HEK293T (cell line): Measurements from ENCODE around the gene BEST1.
"Not testable (repeated sequence)": the region's sequence is repeated elsewhere in the genome, so short reads cannot be mapped to it uniquely, and the experiment has no call there.

ENCODE experiments used
- CTCF ChIA-PET: fragments of 350-600 bp; formaldehyde crosslinking; extraction: SDS; loops from one replicate; lab custom pipeline; 2021; ENCODE audit warnings: antibody characterized with exemption, inconsistent platforms; lab: Yijun Ruan, JAX
- POLR2A ChIA-PET: fragments of 350-600 bp; formaldehyde crosslinking; extraction: SDS; loops from one replicate; lab custom pipeline; 2020; ENCODE audit warnings: antibody characterized with exemption, inconsistent platforms; lab: Yijun Ruan, JAX
- DNase-seq: peaks from one replicate; pipeline ENCODE4 v3.0.0; 2012; ENCODE audit warnings: mixed read lengths; ENCODE audit errors: extremely low spot score
- ARNT ChIP-seq: fragments of 450-650 bp; IDR thresholded peaks from 2 replicates; pipeline ENCODE4 v1.6.1; 2017; ENCODE audit warnings: mild to moderate bottlenecking
- BHLHE40 ChIP-seq: fragments of 450-650 bp; IDR thresholded peaks from 2 replicates; pipeline ENCODE4 v1.6.1; 2016; ENCODE audit warnings: mild to moderate bottlenecking, moderate library complexity, borderline replicate concordance
- CTBP1 ChIP-seq: fragments of 450-650 bp; IDR thresholded peaks from 2 replicates; pipeline ENCODE4 v1.6.1; 2016; ENCODE audit warnings: borderline replicate concordance
- ELF4 ChIP-seq: fragments of 450-650 bp; IDR thresholded peaks from 2 replicates; pipeline ENCODE4 v1.6.1; 2017; ENCODE audit warnings: antibody characterized with exemption
- FOXA1 ChIP-seq: fragments of 450-650 bp; IDR thresholded peaks from 2 replicates; pipeline ENCODE4 v1.6.1; 2016; ENCODE audit warnings: mild to moderate bottlenecking
- FOXK2 ChIP-seq: fragments of 450-650 bp; IDR thresholded peaks from 2 replicates; pipeline ENCODE4 v1.6.1; 2016; ENCODE audit warnings: mild to moderate bottlenecking
- FOXM1 ChIP-seq: fragments of 450-650 bp; IDR thresholded peaks from 2 replicates; pipeline ENCODE4 v1.6.1; 2017; ENCODE audit warnings: mild to moderate bottlenecking, borderline replicate concordance
- HDGF ChIP-seq: fragments of 450-650 bp; IDR thresholded peaks from 2 replicates; pipeline ENCODE4 v1.6.1; 2017; ENCODE audit warnings: antibody characterized with exemption, borderline replicate concordance
- L3MBTL2 ChIP-seq: fragments of 450-650 bp; conservative IDR thresholded peaks from 2 replicates; pipeline ENCODE4 v1.6.1; 2016; ENCODE audit warnings: mild to moderate bottlenecking
- LEF1 ChIP-seq: fragments of 450-650 bp; IDR thresholded peaks from 2 replicates; pipeline ENCODE4 v1.6.1; 2017; ENCODE audit warnings: mild to moderate bottlenecking, borderline replicate concordance
- NFRKB ChIP-seq: fragments of 450-650 bp; IDR thresholded peaks from 2 replicates; pipeline ENCODE4 v1.6.1; 2016; ENCODE audit warnings: mild to moderate bottlenecking, moderate library complexity
- SP1 ChIP-seq: fragments of 450-650 bp; IDR thresholded peaks from 2 replicates; pipeline ENCODE4 v1.6.1; 2017
- SUZ12 ChIP-seq: fragments of 450-650 bp; IDR thresholded peaks from 2 replicates; pipeline ENCODE4 v1.6.1; 2016; ENCODE audit warnings: mild to moderate bottlenecking
- TARDBP ChIP-seq: fragments of 450-650 bp; IDR thresholded peaks from 2 replicates; pipeline ENCODE4 v1.6.1; 2016
- ZNF384 ChIP-seq: fragments of 450-650 bp; IDR thresholded peaks from 2 replicates; pipeline ENCODE4 v1.6.1; 2016
- TF ChIP-seq, protein P1 (sequence below): fragments of 450-650 bp; IDR thresholded peaks from 2 replicates; pipeline ENCODE4 v1.6.1; 2016

BEST1 gene

DNA sequence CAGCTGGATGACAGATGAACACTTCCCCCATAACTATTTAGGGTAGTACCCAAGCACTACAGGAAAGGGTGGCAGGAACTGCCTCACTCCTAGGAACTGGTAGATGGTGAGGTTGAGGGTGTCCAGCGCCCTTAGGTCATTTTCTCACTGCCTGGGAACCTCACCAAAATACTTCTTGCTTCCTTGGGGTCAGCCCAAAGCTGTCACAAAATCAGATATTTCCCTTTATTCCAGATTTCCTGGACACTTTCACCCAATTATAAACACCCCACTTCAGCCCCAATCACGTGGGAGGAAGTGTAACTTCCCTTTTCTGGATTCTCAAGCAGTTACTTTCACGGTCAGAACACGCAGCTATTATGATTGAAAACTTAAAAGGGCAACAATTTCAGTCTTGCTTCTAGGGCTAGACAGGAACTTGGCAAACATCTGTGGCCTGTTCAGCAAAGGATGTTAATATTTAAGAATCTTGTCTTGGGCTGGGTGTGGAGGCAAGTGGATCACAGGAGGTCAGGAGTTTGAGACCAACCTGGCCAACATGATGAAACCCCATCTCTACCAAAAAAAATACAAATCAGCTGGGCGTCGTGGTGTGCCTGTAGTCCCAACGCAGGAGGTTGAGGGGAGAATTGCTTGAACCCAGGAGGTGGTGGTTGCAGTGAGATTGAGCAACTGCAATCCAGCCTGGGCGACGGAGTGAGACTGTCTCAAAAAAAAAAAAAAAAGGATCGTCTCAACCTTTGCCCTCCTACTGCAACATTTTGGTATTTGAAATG lies 13.3 kb downstream of the BEST1 start:
- TF ChIP-seq NFRKB (no peak), FOXA1 (no peak)
- no peak for DNase-seq
- ChIA-PET CTCF (interaction anchor here (0.6 kb wide), 2 partner anchors 66 to 95 kb away, joined by 3 to 5 read pairs; no protein-coding TSS in a partner anchor), POLR2A (interaction anchor here (0.8 to 1.4 kb wide), 6 partner anchors 9 to 62 kb away, joined by 3 to 5 read pairs (median 3); no protein-coding TSS in a partner anchor)

DNA sequence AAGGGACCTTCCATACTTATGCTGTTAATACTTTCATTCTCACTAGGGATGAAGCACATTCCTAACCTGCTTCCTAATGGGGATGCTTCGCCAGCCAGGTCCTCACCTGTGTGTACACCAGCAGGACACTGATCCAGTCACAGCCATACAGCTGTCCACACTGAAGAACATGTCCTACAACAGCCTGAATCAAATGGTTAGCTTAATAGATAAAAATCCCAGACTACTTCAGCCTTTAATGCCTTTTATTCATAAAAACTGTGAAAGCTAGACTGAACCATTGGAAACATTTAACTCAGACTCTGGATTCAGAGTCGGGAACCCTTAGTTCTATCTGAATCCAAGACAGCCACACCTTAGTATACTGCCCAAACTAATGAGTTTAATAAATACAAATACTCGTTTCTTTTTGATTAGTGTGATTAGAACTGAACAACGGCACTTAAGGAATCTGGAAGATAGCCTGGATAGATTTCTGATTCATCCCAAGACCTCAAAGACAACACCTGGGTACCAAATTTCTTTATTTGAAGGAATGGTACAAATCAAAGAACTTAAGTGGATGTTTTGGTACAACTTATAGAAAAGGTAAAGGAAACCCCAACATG lies 14.0 kb downstream of the BEST1 start:
- DNase-seq, result no peak
- ChIA-PET CTCF (interaction anchor here (0.6 kb wide), 2 partner anchors 66 to 96 kb away, joined by 3 to 5 read pairs; no protein-coding TSS in a partner anchor), POLR2A (interaction anchor here (1.0 to 5.4 kb wide), 4 partner anchors 13 to 62 kb away, joined by 3 to 68 read pairs (median 3); partner anchors contain the start of gene BEST1)
- TF ChIP-seq FOXA1 (no peak), ELF4 (no peak), L3MBTL2 (no peak), ARNT (no peak), NFRKB (no peak), HDGF (no peak), LEF1 (no peak), ZNF384 (no peak), CTBP1 (no peak), SP1 (no peak), TARDBP (no peak), SUZ12 (no peak)
- TF ChIP-seq, protein P1, sequence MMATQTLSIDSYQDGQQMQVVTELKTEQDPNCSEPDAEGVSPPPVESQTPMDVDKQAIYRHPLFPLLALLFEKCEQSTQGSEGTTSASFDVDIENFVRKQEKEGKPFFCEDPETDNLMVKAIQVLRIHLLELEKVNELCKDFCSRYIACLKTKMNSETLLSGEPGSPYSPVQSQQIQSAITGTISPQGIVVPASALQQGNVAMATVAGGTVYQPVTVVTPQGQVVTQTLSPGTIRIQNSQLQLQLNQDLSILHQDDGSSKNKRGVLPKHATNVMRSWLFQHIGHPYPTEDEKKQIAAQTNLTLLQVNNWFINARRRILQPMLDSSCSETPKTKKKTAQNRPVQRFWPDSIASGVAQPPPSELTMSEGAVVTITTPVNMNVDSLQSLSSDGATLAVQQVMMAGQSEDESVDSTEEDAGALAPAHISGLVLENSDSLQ, result no peak

DNA sequence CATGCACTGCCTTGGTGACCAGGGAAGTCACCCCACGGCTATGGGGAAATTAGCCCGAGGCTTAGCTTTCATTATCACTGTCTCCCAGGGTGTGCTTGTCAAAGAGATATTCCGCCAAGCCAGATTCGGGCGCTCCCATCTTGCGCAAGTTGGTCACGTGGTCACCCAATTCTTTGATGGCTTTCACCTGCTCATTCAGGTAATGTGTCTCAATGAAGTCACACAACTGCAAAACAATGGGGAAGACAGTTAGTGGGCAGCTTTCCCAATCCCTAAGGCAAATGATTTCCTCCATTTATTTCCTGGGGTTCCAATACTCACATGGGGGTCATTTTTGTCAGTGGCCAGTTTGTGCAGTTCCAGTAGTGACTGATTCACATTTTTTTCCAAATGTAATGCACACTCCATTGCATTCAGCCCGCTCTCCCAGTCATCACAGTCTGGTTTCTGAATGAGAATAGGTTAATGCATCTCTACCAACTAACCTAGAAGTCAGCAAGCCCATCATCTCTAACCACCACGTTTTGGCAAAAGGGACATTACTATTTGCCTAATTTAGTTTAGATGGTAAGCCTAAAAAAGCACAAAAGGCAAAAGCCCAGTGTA lies 14.6 kb downstream of the BEST1 start:
- DNase-seq, CTCF ChIA-PET: not testable (repeated sequence)
- POLR2A ChIA-PET, result interaction anchor here (1.2 to 5.4 kb wide), 3 partner anchors 10 to 61 kb away, joined by 3 to 68 read pairs (median 4); partner anchors contain the start of gene BEST1

DNA sequence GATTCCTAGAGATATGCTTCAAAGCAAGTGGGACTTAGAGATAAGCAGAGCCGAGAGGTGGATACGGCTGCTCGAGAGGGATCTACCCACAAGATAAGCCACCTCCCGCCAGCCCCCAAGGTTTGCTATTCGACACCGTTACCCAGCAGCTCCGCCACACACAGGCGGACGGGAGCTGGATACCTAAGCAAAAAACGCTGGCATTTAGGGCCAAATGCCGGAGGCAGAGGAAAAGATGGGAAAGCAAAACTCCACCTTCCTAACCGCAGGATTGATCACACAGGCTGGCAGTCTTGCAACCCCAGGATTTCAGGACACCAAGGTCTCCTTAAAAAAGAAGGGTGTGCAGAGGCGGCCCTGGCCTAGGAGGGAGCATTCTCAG lies 16.6 kb downstream of the BEST1 start:
- POLR2A ChIA-PET, result interaction anchor here (1.1 to 5.4 kb wide), 8 partner anchors 15 to 85 kb away, joined by 3 to 68 read pairs (median 4); partner anchors contain the start of gene BEST1
- 0 out of 2 replicates have a peak, but pooled peaks have one; percentile 18 for TF ChIP-seq L3MBTL2
- TF ChIP-seq HDGF, result no peak
- peak; percentile 33 for DNase-seq
- CTCF ChIA-PET, result no interaction called here

DNA sequence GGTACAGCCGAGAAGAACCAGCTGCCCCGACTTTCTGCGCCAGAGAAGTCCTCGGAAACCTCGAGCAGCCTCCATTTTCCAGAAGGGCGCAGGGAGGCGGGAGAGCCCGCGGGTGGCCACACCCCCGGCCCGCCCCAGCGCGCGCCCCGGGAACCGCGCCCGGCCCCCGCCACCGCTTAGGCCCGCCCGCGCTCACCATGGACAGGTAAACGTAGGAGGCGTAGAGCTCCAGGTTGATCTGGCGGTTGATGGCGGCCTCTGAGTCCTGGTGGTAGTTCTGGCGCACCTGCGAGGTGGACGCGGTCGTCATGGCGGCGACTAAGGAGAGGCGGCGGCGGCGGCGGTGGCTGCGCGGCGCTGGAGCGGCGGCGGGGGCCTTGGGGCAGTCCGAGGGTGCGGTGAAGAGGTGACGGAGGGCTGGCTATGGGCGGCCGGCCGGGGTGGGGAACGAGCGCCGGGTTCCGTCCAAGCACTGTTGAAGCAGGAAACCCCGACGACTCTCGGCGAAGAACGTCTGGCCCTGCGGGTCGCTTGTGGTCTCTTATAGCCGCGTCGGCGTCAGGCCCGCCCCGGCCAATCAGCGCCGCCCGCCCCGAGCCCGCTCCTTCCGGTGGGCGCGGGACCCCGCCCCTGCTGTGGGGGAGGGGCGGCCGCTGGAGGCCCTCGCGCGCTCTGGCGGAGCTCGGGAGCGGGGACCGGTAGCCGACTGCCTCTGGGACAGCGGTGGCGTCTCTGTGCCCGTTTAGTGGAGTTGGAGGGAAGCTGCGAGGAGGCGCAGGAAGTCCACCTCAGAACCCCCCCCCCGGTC lies 17.2 kb downstream of the BEST1 start, which contains the start of gene FTH1:
TSS of gene FTH1 (minus strand) at position 519 of the 808 bp plus-strand sequence. CDS start at position 310, 209 bp downstream.
- CTCF ChIA-PET, result interaction anchor here (0.6 to 1.2 kb wide), 2 partner anchors 115 to 301 kb away, joined by 3 read pairs; no protein-coding TSS in a partner anchor
- POLR2A ChIA-PET, result interaction anchor here (0.6 to 5.4 kb wide), 28 partner anchors 8 to 114 kb away, joined by 3 to 68 read pairs (median 6); partner anchors contain the start of gene BEST1
- TF ChIP-seq FOXM1 (peak; percentile 10; the same call in 1 of the 2 replicates), HDGF (no peak)
- peak; percentile 92 for DNase-seq

DNA sequence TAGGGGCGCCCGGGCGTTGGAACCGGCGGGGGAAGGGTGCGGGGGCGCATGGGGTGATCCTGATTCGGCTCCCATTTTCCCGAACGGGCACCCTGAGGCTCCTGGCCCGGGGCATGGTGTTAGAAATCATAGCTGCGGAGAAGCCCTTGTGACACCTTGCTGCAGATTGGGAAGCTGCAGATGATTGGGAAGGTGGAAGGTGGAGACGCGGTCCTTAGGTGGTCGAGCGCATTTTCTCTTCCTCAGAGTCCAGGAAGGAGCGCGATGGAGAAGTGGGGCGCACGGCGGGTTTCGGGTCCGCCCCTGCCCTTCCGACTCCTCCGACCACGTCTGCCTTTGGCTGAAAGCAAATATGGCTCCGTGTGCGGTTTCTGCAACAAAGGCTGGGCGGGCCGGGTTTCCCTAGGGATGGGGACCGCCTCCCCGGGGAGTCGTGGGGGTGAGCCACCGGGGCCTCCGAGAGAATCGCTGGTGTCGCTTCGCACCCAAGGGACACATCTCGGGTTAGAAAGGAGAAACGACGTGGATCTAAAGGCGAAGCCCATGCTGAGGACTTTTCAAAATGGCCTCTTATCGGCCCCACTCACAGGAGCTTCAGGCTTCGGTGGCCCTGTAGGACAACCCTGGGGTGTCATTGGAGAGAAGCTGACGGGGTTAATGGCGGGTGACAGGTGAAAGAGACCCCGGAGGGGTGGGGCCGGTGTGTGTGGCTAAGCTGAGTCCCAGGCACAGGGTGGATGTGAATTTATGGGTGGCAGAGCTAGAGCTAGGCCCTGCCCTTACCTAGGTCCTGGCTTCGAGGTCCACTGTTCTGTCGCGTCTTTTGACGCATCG lies 18.0 kb downstream of the BEST1 start:
- TF ChIP-seq TARDBP, result no peak
- TF ChIP-seq NFRKB, result no peak
- no peak for TF ChIP-seq LEF1
- no peak for TF ChIP-seq L3MBTL2
- TF ChIP-seq ZNF384, result no peak
- TF ChIP-seq HDGF, result no peak
- TF ChIP-seq SP1, result no peak
- TF ChIP-seq, protein P1, result no peak
- no peak for TF ChIP-seq ARNT
- TF ChIP-seq FOXK2, result no peak
- TF ChIP-seq SUZ12, result no peak
- TF ChIP-seq BHLHE40, result no peak
- TF ChIP-seq FOXM1, result no peak
- no peak for TF ChIP-seq FOXA1
- no peak for TF ChIP-seq ELF4
- ChIA-PET CTCF (interaction anchor here (0.6 to 1.2 kb wide), 2 partner anchors 114 to 302 kb away, joined by 3 read pairs; no protein-coding TSS in a partner anchor), POLR2A (interaction anchor here (0.6 to 5.4 kb wide), 28 partner anchors 9 to 113 kb away, joined by 3 to 68 read pairs (median 6); partner anchors contain the start of gene BEST1)
- DNase-seq, result no peak
